ENCODE results near the gene MMP15. TPM values are rescaled to one million over a fixed set of nuclear protein-coding genes. Genes with fewer than 3 reads are reported as not detected.
"Not testable (repeated sequence)": the region's sequence is repeated elsewhere in the genome, so short reads cannot be mapped to it uniquely, and the experiment has no call there.

The MMP15 gene

GRCh38 chr16:58095575-58095960 lies 70.0 kb downstream of the MMP15 start:
- not testable (repeated sequence) for DNase-seq; H3K9ac ChIP-seq (ENCODE audit: low read length); H4K8ac ChIP-seq (ENCODE audit: low read depth, low read length); H3K4me2 ChIP-seq (ENCODE audit: low read length); H3K27ac ChIP-seq (ENCODE audit: low read depth, low read length); H2BK120ac ChIP-seq (ENCODE audit: low read depth, low read length); H3K36me3 ChIP-seq (ENCODE audit: control insufficient read depth, insufficient read depth, low read length); H3K56ac ChIP-seq (ENCODE audit: low read length); H2BK15ac ChIP-seq (replicated peaks; ENCODE audit: low read depth); H2AK5ac ChIP-seq (ENCODE audit: low read length); H3K4me3 ChIP-seq (ENCODE audit: low read length); H3K79me2 ChIP-seq (ENCODE audit: control insufficient read depth, insufficient read depth, low read length); H3K23ac ChIP-seq (ENCODE audit: low read length); H3K4ac ChIP-seq (ENCODE audit: low read depth, low read length); H3K27me3 ChIP-seq (ENCODE audit: insufficient read depth, low read length, poor library complexity); H3K4me1 ChIP-seq (ENCODE audit: control insufficient read depth, low read depth, low read length); H3K79me1 ChIP-seq (ENCODE audit: low read length); H4K5ac ChIP-seq (ENCODE audit: low read length); H2BK5ac ChIP-seq (ENCODE audit: low read length); H3K18ac ChIP-seq (ENCODE audit: low read length)
- WGBS (ENCODE audit: extremely low coverage, insufficient coverage, low lambda C conversion rate) = no CpG with 5 or more reads among the region's 6 CpGs

GRCh38 chr16:58096249-58096648 lies 70.7 kb downstream of the MMP15 start:
- H4K8ac ChIP-seq (ENCODE audit: low read depth, low read length) = no peak overlapping the region
- no peaks in the 10 kb centered on the region for H3K27me3 ChIP-seq (ENCODE audit: insufficient read depth, low read length, poor library complexity)
- no peak overlapping the region for H3K56ac ChIP-seq (ENCODE audit: low read length)
- H3K79me2 ChIP-seq (ENCODE audit: control insufficient read depth, insufficient read depth, low read length) = no peaks in the 10 kb centered on the region
- no peaks in the 10 kb centered on the region for H3K4me1 ChIP-seq (ENCODE audit: control insufficient read depth, low read depth, low read length)
- WGBS (ENCODE audit: extremely low coverage, insufficient coverage, low lambda C conversion rate) = no CpG with 5 or more reads among the region's 2 CpGs
- H2BK120ac ChIP-seq (ENCODE audit: low read depth, low read length) = no peak overlapping the region
- H3K4me2 ChIP-seq (ENCODE audit: low read length) = no peak overlapping the region
- H3K36me3 ChIP-seq (ENCODE audit: control insufficient read depth, insufficient read depth, low read length) = no peaks in the 10 kb centered on the region
- no peak overlapping the region for H2AK5ac ChIP-seq (ENCODE audit: low read length)
- H3K4ac ChIP-seq (ENCODE audit: low read depth, low read length) = no peak overlapping the region
- H3K27ac ChIP-seq (ENCODE audit: low read depth, low read length) = no peak overlapping the region
- no peak overlapping the region for H3K4me3 ChIP-seq (ENCODE audit: low read length)
- no peak overlapping the region for H3K23ac ChIP-seq (ENCODE audit: low read length)
- H3K18ac ChIP-seq (ENCODE audit: low read length) = no peak overlapping the region
- H2BK5ac ChIP-seq (ENCODE audit: low read length) = no peak overlapping the region
- H2BK15ac ChIP-seq (replicated peaks; ENCODE audit: low read depth) = no peak overlapping the region
- no peaks in the 10 kb centered on the region for H3K79me1 ChIP-seq (ENCODE audit: low read length)
- no peak overlapping the region for H3K9ac ChIP-seq (ENCODE audit: low read length)
- no peak for DNase-seq
- no peak overlapping the region for H4K5ac ChIP-seq (ENCODE audit: low read length)

Small RNA genes within 50 kb of the gene (small RNA-seq; reads per million reads assigned to genes)
- not detected for gene RF00019 (ENCODE audit: insufficient read depth)

All from mesendoderm (in vitro differentiated cells).